HG03571 (cell line): ENCODE results near the gene ABCA7.

Source experiments
- ATAC-seq: cut with Tn5 transposase; IDR thresholded peaks from one replicate; pipeline ENCODE4 v1.9.1; 2021; ENCODE audit not compliant: unreplicated experiment

ABCA7 gene

DNA sequence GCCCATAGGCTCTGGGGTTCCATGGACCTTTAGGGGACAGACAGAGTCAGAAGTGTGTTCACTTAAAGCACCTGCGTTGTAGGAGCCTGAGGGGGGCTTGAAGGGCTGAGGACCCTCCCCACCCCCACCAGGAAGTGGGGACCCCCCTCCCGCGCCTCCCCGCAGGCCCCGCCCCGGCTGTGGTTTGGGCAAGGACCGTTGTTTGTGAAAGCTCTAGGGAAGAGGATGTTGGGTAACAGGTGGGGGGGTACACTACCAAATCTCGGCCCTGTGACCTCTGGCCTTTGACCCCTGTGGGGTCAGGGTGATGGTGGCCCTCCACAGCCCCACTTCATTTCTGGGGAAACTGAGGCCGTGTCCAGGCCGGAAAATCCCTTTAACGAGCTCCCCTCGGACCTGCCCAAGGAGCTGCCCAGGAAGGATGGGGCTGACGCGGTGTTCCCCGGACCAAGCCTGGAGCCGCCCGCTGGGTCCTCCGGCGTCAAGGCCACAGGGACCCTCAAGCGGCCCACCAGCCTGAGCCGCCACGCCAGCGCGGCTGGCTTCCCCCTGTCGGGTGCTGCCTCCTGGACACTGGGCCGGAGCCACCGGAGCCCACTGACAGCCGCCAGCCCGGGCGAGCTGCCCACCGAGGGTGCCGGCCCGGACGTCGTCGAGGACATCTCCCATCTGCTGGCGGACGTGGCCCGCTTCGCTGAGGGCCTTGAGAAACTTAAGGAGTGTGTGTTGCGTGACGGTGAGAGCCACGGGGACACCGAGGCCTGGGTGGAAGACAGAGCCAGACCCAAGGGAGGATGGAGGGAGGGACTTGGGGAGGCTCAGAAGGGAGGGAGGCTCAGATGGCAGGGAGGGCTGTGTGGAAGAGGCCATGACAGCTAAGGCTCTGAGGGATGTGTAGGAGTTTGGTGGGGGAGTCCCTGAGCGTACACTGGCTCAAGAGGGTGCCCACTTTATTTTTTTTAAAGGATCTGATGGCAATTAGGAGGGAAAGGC, 28.4 kb downstream of the ABCA7 start:
- no peak for ATAC-seq

DNA sequence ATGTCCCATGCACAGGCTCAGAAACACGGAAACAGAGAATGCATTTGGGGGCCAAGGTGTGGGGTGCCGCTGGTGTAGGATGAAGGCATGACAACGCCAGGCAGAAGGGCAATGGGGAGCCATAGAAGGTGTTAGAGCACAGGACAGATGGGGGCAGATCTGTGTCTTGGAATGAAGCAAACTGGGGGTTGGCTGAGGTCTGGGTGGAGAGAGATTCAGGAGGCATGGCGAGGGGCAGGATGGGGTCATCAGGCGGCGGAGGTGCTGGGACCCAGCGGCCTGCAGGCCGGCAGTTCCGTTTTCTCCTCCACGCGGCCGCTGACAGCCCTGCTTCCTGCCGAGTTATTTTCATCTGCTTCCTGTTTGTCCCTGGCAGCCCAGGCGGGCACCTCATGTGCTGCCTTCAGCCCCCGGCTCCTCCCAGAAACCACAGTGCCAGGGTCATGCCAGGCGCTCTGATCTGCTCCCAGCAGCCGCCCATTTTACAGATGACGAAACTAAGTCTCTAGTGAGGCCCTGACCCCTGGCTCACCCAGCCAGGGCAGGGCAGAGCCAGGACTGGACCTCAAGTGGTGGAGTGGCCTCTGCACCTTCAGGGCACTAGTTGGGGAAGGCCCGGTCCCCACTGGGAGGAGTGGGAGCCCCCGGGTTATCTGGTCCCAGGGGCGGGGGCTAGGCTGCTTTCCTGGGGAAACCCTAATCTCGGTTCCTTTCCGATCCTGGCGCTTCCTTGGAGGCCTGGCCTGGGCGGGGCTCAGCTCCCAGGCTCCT, 29.3 kb downstream of the ABCA7 start:
- ATAC-seq, result no peak

DNA sequence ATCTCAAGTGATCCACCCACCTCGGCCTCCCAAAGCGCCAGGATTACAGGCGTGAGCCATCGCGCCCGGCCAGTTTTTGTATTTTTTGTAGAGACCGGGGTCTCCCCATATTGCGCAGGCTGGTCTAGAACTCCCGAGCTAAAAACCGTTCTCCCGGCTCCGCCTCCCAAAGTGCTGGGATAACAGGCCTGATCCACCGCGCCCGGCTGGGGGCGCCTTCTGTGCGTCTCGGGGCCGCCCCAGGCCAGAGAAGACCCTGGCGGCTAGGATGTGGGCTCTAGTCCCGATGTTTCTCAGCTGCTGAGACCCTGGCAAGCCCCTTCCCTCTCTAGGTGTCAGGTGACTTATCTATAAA, 30.6 kb downstream of the ABCA7 start:
- no peak for ATAC-seq

DNA sequence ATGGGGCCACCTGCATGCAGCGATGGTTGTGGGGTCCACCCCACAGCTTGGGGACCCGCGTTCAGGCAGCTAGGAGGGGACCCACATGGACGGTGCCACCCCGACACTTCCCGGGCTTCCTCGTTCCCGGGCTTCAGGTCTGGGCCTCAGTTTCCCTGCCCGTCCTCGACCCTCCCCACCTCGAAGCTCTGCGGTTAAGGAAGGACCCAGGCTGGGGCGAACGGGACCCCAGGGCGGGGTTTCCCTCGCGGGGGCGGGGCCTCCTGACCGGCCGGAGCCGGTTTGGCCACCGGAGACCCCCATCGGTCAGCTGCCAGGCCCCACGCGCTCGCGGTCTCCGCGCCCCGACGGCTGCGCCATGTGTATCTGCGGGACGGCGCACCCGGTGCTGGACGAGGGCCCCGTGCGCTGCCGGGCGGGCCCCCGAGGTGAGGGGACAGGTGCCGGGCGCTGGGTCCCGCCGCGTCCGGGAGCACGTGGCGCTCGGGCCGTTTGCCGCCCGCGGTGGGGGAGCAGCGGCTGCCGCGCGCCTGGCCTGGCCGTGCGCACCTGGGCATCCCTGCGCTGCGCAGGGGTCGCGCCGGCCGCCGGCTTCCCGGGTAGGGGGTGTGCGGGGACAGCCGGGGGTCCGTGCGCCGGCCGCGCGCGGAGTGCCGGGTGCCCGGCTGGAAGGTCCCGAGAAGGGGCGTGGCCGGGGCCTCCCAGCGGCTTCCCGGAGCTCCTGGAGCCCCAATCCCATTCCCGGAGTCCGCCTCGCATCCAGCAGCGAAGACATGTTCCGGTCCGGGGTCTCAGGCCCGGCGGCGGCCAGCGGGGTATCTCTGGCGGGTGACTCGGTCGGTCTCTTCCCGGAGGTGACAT, 31.3 kb downstream of the ABCA7 start:
- ATAC-seq, result no peak

DNA sequence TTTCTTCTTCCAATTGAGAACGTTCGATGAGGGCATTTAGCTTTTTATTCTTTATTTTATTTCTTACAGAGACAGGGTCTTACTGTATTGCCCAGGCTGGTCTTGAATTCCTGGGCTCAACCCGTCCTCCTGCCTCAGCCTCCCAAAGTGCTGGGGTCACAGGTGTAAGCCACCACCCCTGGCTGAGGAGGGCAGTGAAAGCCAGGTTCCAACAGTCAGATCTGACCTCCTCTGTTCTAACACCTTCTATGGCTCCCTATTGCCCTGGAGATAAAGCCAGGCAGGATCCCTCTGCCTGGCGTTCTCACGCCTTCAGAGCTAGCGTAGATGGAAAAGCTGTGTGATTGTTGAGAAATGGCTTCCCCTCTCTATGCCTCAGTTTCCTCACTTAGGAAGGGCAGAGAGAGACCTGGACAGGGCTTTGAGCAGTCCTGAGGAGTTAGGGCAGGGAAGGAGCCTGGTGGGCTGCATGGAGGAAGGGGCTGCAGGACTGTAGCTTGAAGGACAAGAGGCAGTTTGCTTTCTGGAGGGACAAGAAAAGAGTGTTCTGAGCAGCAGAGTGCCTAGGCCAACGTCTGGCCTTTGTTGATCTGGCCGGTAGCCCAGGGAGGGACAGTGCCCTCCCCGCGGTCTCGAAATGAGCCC, 32.6 kb downstream of the ABCA7 start:
- no peak for ATAC-seq

DNA sequence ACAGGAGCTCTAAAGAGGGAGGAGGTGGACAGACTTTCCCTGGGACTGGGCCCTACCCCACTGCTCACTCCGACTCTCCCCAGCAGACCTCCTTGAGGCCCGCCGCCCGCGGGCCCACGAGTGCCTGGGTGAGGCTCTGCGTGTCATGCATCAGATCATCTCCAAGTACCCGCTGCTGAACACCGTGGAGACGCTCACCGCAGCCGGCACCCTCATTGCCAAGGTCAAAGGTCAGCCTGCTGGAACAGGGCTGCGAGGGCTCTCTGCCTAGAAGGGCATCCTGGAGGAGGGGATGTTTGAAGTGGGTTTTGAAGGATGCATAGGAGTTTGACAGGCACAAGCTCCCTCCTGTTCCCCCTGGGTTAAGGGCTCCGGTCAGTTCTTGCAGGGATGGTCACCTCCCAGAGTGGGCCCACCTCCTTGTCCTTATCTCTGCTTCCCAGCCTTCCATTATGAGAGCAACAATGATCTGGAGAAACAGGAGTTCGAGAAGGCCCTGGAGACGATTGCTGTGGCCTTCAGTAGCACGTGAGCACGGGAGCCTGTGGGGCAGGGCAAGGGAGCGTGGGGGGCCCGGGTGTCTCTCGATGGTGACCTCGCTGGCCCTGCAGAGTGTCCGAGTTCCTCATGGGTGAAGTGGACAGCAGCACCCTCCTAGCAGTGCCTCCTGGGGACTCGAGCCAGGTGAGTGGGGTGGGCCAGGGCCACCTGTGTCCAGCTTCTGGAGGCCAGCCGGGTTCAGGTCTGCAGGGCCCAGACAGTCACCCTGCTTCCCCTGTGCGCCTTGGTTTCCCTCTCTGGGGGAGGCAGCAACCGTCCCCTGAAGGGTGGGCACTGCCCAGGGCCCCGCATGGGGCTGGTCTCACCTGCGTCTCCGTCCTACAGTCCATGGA, 33.4 kb downstream of the ABCA7 start:
- no peak for ATAC-seq

DNA sequence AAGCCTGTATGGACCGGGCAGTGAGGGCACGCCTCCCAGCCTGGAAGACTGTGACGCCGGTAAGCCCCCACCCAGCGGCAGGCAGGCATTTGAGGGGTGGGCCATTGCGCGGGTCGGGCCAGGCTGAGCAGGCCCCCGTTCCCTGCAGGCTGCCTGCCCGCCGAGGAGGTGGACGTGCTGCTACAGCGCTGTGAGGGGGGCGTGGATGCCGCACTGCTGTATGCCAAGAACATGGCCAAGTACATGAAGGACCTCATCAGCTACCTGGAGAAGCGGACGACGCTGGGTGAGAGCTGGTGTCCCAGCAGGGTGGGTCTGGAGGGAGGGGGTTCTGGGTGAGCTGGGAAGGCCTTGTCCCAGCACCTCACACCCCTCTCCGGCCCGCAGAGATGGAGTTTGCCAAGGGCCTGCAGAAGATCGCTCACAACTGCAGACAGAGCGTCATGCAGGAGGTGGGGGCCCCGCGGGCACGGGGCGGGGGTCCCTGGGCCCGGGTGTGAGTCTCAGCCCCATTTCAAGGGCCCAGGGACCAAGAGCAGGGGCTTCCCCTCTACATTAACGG, 34.1 kb downstream of the ABCA7 start:
- ATAC-seq, result no peak

DNA sequence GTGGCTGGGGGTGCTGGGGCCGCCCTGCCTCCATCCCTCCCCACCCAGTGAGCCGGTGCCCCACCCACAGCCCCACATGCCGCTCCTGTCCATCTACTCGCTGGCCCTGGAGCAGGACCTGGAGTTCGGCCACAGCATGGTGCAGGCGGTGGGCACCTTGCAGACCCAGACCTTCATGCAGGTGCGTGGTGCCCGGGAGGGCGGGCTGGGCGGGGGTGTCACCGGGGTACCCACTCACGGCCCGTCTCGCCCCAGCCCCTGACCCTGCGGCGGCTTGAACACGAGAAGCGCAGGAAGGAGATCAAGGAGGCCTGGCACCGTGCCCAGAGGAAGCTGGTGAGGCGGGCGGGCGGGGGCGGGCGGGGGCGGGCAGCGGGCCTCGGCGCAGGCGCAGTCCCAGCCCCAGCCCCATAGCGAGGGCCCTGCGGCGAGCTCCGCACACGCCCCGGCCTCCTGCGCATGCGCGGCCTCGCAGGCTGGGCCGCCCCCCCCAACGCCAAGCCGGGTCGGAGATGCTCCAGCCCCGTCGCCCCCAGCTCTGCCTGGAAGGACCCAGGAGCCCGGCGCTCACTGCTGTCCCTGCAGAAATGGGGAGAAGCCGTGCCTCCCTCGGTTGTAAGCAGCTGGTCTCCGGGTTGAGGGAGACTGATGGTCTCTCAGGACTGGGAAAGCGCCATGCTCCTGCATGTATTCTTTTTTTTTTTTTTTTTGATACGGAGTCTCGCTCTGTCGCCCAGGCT, 34.8 kb downstream of the ABCA7 start:
- ATAC-seq, result no peak

DNA sequence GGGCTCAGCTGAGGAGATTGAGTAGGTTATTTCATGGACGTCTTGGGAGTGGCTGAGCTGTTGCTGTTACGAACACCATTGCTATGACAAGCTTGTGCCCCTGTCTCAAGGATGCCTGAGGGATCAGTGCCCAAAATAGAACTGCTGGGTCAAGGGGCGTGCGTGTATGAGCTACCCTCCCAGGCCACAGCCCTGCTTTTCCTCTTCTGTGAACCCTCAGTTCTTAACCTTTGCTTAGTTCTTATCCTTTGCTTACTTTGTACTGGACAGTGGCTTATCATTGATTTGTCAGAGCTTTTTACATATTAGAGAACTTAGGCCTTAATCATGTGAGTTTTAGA, 36.1 kb downstream of the ABCA7 start:
- no peak for ATAC-seq

DNA sequence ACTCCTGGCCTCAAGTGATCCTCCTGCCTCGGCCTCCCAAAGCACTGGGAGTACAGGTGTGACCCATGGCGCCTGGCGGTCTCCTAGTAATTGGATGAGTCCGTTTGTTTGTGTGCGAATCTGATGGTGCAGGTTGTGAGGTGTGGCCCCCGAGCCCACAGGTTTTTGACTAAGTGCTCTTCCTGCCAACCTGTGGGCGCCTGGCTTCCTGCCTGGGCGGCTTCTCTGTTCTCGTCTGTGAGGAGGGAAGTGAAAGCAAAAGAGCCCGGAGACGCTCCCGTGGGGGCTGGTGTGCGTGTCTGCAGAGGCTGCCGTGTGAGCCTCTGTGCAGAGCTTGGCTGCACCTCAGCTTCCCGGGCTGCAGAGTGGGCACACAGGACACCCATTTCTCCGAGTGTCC, 37.0 kb downstream of the ABCA7 start:
- peak; percentile 43 for ATAC-seq

DNA sequence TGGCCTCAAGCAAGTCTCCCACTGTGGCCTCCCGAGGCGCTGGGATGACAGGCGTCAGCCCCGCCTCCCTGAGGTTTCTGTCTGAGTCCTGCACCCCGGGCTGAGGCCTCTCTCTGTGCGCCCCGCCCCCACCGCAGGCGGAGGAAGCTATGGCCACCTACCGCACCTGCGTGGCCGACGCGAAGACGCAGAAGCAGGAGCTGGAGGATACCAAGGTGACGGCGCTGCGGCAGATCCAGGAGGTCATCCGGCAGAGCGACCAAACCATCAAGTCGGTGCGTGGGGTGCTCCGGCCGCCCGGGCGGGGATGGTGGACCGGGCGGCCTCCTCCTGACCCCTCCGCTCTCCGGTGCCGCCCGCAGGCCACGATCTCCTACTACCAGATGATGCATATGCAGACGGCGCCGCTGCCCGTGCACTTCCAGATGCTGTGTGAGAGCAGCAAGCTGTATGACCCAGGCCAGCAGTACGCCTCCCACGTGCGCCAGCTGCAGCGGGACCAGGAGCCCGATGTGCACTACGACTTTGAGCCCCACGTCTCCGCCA, 39.7 kb downstream of the ABCA7 start:
- no peak for ATAC-seq

DNA sequence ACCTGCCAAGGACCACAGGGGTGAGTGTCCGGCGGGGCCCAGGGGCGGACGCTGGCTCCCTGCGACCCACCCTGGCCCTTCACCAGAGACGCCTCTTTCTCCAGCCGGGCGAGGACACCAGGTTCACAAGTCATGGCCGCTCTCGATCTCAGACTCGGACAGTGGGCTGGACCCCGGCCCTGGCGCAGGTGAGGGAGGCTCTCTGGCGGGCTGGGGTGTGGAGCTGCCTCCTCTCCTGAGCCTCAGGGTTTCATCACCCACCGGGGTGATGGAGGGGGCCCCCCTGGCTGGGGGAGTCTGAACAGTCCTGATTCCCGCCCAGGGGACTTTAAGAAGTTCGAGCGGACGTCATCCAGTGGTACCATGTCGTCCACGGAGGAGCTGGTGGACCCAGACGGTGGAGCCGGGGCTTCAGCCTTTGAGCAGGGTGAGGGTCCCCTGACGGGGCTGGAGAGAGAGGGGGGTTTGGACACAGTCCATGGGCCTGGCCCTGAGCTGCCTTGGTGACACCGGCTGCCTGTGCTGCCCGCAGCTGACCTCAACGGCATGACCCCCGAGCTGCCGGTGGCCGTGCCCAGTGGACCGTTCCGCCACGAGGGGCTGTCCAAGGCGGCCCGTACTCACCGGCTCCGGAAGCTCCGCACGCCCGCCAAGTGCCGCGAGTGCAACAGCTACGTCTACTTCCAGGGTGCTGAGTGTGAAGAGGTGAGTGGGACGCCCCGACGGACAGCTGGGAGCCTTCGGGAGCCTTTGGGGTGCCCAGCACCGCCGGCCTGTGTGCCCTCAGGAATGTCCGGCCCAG, 40.7 kb downstream of the ABCA7 start:
- no peak for ATAC-seq

DNA sequence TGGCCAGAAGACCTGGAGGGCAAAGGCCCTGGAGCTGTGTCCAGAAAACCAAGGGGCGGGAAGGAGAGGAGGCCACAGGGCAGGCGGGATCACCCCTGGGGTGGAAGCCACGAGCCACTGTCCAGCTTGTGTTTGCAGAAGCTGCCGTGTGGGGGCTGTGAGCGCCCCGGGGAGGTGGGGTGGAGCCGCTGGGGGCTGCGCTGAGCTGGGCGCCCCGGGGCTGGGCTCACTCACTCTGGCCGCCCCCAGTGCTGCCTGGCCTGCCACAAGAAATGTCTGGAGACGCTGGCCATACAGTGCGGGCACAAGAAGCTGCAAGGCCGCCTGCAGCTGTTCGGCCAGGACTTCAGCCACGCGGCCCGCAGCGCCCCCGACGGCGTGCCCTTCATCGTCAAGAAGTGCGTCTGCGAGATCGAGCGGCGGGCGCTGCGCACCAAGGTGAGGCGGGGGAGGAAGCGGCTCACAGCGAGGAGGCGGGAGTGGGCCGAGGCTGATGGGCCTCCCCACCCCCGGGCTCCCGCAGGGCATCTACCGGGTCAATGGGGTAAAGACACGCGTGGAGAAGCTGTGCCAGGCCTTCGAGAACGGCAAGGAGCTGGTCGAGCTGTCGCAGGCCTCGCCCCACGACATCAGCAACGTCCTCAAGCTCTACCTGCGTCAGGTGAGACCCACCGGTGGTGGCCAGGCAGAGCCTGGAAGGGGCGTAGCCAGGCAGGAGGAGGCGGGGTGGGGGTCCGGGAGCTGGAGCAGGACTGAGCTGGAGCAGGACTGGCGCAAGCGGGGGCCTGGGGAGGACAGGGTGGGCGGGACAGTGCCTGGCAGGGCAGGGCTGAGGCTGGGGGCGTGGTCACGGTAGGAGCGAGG, 41.6 kb downstream of the ABCA7 start:
- ATAC-seq, result no peak

DNA sequence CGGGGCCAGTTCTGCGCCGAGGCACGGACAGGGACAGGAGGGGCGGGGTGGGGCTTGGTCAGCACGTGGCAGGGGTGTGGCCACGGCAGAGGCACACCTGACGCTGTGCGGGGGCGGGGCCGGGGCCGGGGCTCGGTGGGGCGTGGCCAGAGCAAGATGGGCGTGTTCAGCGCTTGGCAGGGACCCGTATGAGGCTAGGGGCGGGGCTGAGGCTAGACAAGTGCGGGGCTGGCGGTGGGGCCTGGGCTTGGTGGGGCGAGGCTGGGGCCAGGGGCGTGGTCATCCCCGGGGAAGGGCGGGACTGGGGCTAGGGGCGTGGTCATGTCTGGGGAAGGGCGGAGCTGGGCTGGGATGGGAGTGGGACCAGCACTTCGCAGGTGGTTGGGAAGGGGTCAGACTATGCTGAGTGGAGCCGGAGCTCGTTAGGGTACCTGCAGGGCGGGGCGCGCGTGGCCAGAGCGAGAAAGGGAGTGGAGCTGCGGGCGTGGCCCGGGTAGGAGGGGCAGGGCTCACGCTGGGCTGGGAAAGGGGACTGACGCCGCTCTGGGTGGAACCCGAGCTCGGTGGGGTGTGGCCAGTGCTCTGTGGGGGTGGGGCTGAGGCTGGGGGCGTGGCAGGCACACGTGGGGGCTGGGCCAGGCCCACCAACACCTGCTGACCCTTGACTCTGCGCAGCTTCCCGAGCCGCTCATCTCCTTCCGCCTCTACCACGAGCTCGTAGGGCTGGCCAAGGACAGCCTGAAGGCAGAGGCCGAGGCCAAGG, 42.4 kb downstream of the ABCA7 start:
- no peak for ATAC-seq

DNA sequence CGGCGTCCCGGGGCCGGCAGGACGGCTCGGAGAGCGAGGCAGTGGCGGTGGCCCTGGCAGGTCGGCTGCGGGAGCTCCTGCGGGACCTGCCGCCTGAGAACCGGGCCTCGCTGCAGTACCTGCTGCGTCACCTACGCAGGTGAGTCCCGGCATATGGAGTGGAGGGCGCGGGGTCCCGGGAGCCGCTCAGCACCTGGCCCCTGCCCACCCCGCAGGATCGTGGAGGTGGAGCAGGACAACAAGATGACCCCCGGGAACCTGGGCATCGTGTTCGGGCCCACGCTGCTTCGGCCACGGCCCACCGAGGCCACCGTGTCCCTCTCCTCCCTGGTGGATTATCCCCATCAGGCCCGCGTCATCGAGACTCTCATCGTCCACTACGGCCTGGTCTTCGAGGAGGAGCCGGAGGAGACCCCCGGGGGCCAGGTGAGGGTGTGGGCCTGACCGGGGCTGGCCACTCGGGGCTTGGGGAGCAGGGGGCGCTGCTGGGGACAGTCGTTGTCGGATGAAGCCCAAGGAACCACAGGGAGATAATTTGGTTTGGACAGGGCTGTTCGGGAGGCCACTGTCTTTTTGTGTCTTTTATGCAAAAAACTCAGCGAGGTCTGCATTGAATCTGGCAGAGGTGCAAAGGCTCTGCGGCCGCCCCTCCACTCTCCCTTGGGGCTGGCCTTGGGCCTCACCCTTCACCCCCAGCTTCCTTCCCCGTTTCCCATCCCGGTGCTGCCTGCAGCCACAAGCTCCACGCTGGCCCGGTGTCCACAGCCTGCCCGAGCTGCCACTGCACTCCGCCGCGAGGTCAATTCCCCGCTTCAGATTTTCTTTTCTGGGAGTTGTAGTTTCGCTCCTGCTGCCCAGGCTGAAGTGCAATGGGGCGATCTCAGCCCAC, 43.3 kb downstream of the ABCA7 start:
- no peak for ATAC-seq
